Measurements from ENCODE around the gene VDAC2.

DNA sequence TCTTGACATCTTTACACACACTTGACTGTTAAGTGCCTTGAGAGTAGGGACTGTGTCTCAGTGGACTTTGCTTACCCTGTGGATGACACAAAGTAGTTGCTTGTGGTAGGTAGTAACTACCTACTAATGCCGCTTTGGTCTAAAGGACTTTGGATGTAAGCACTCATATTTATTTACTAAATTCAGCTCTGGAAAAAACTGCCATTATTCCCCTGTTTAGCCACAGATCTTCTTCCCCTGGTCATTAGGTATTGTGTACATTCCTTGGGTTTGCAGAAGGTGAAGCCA is 2.8 kb upstream of the VDAC2 start:
- no peak for TF ChIP-seq EZH2 (IDR thresholded peaks at IDR 0.05; ENCODE audit: borderline replicate concordance, low read length)
- TF ChIP-seq, protein P1, sequence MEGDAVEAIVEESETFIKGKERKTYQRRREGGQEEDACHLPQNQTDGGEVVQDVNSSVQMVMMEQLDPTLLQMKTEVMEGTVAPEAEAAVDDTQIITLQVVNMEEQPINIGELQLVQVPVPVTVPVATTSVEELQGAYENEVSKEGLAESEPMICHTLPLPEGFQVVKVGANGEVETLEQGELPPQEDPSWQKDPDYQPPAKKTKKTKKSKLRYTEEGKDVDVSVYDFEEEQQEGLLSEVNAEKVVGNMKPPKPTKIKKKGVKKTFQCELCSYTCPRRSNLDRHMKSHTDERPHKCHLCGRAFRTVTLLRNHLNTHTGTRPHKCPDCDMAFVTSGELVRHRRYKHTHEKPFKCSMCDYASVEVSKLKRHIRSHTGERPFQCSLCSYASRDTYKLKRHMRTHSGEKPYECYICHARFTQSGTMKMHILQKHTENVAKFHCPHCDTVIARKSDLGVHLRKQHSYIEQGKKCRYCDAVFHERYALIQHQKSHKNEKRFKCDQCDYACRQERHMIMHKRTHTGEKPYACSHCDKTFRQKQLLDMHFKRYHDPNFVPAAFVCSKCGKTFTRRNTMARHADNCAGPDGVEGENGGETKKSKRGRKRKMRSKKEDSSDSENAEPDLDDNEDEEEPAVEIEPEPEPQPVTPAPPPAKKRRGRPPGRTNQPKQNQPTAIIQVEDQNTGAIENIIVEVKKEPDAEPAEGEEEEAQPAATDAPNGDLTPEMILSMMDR (conservative IDR thresholded peaks at IDR 0.05 in 1 of 2, IDR thresholded peaks at IDR 0.05 in 1 of 2; ENCODE audit: extremely low read depth in 1 of 2, insufficient read depth in 1 of 2, low read depth in 1 of 2, low read length in 2 of 2): no peak
